NOMO-1 treated with DMSO at 0.1 percent for 48 hours (cell line): ENCODE results near the gene TRPV4.

Experiments
- DNase-seq: peaks from one replicate; lab custom pipeline; 2025; ENCODE audit not compliant: unreplicated experiment; lab: John Stamatoyannopoulos, UW

The TRPV4 gene

GRCh38 chr12:109781668-109782325, 51.4 kb downstream of the TRPV4 start:
- DNase-seq, result no peak

- peak; percentile 23 for DNase-seq
These were observed 53.8 kb downstream of the TRPV4 start for GRCh38 chr12:109779382-109779781.

GRCh38 chr12:109778684-109779083, 54.5 kb downstream of the TRPV4 start:
- DNase-seq, result no peak

GRCh38 chr12:109777544-109777943, 55.7 kb downstream of the TRPV4 start:
- DNase-seq, result peak; percentile 41

GRCh38 chr12:109776624-109777023, 56.6 kb downstream of the TRPV4 start:
- DNase-seq, result no peak

- peak; percentile 39 for DNase-seq
These were observed 57.9 kb downstream of the TRPV4 start for GRCh38 chr12:109775172-109775881.

- DNase-seq, result no peak
These were observed 59.7 kb downstream of the TRPV4 start for GRCh38 chr12:109773384-109774011.

GRCh38 chr12:109772622-109773321, 60.4 kb downstream of the TRPV4 start:
- no peak for DNase-seq

- DNase-seq, result no peak
These were observed 61.2 kb downstream of the TRPV4 start for GRCh38 chr12:109771746-109772621.

GRCh38 chr12:109770861-109771670, 62.1 kb downstream of the TRPV4 start:
- DNase-seq, result no peak

GRCh38 chr12:109770104-109770860, 62.9 kb downstream of the TRPV4 start:
- DNase-seq, result no peak

GRCh38 chr12:109768901-109769670, 64.1 kb downstream of the TRPV4 start:
- no peak for DNase-seq

GRCh38 chr12:109767991-109768900, 65.0 kb downstream of the TRPV4 start:
- DNase-seq, result no peak

- DNase-seq, result no peak
These were observed 65.7 kb downstream of the TRPV4 start for GRCh38 chr12:109767456-109767855.

- no peak for DNase-seq
These were observed 66.9 kb downstream of the TRPV4 start for GRCh38 chr12:109766251-109766778.

- DNase-seq, result no peak
These were observed 67.8 kb downstream of the TRPV4 start for GRCh38 chr12:109765446-109765810.

GRCh38 chr12:109764776-109765445, 68.3 kb downstream of the TRPV4 start:
- no peak for DNase-seq
